Keratinocyte (primary cell): ENCODE measurements around the gene ATP13A5. TPM values are rescaled to one million over a fixed set of nuclear protein-coding genes. Genes with fewer than 3 reads are reported as not detected.

Source experiments
- DNase-seq: peaks from one replicate; pipeline ENCODE4 v3.0.0-alpha.2; 2011; ENCODE audit warnings: low read depth, missing footprints, low spot score
- FAIRE-seq: peaks from 2 replicates; lab custom pipeline; 2011; peaks lifted over from hg19 to GRCh38; lab: Jason Lieb, UNC
- H2AFZ ChIP-seq: 2 replicates; pipeline ENCODE4 v1.6.0; 2012; ENCODE audit warnings: low read length, control low read depth, inconsistent platforms; ENCODE audit not compliant: control insufficient read depth
- H3K27ac ChIP-seq: 2 replicates; pipeline ENCODE4 v1.5.1; 2011; ENCODE audit warnings: low read length; ENCODE audit not compliant: control insufficient read depth, insufficient read depth
- H3K27me3 ChIP-seq: 3 replicates; pipeline ENCODE4 v1.6.0; 2011; ENCODE audit warnings: low read length; ENCODE audit not compliant: control insufficient read depth, insufficient read depth; ENCODE audit errors: extremely low read depth
- H3K36me3 ChIP-seq, 2 experiments: 2 replicates in 1 of 2; 3 replicates in 1 of 2; pipeline ENCODE4 v1.5.1; 2011; ENCODE audit warnings: low read length in 2 of 2, mild to moderate bottlenecking in 1 of 2; ENCODE audit not compliant: control insufficient read depth in 2 of 2, insufficient read depth in 2 of 2; ENCODE audit errors: extremely low read depth in 1 of 2
- H3K4me1 ChIP-seq: 3 replicates; pipeline ENCODE4 v1.5.1; 2011; ENCODE audit warnings: low read length; ENCODE audit not compliant: control insufficient read depth, insufficient read depth; ENCODE audit errors: extremely low read depth
- H3K4me2 ChIP-seq: 3 replicates; pipeline ENCODE4 v1.6.0; 2011; ENCODE audit warnings: low read depth, low read length; ENCODE audit not compliant: control insufficient read depth, insufficient read depth; ENCODE audit errors: extremely low read depth
- H3K4me3 ChIP-seq, 3 experiments: fragments of 200-600 bp in 1 of 3; sonication (generic) in 1 of 3; 2 replicates in 2 of 3; 3 replicates in 1 of 3; pipeline ENCODE4 v1.5.1; 2011 to 2016; ENCODE audit warnings: low read length in 3 of 3, mild to moderate bottlenecking in 3 of 3, control low read depth in 2 of 3, inconsistent platforms in 1 of 3, low read depth in 1 of 3, mixed read lengths in 1 of 3, mixed run types in 1 of 3, moderate library complexity in 1 of 3; ENCODE audit not compliant: control insufficient read depth in 2 of 3, insufficient read depth in 2 of 3; ENCODE audit errors: extremely low read depth in 1 of 3
- H3K79me2 ChIP-seq: 2 replicates; pipeline ENCODE4 v1.6.0; 2012; ENCODE audit warnings: low read length; ENCODE audit not compliant: control insufficient read depth, insufficient read depth
- H3K9ac ChIP-seq: 3 replicates; pipeline ENCODE4 v1.6.0; 2011; ENCODE audit warnings: low read length; ENCODE audit not compliant: control insufficient read depth, insufficient read depth; ENCODE audit errors: extremely low read depth
- H3K9me1 ChIP-seq: 3 replicates; pipeline ENCODE4 v1.6.0; 2011; ENCODE audit warnings: low read length; ENCODE audit not compliant: control insufficient read depth, insufficient read depth; ENCODE audit errors: extremely low read depth
- H3K9me3 ChIP-seq: 2 replicates; pipeline ENCODE4 v1.5.1; 2012; ENCODE audit warnings: low read depth, low read length; ENCODE audit not compliant: control insufficient read depth
- H4K20me1 ChIP-seq: 3 replicates; pipeline ENCODE4 v1.6.0; 2011; ENCODE audit warnings: low read length; ENCODE audit not compliant: control insufficient read depth, insufficient read depth; ENCODE audit errors: extremely low read depth
- CTCF ChIP-seq, 3 experiments: IDR thresholded peaks in 1 of 3; conservative IDR thresholded peaks in 1 of 3; optimal IDR thresholded peaks in 1 of 3; 2 replicates in 2 of 3; 3 replicates in 1 of 3; pipeline versions ENCODE3 to v1.5.1; 2011; ENCODE audit warnings: low read length in 3 of 3, mild to moderate bottlenecking in 3 of 3, moderate library complexity in 2 of 3, control low read depth in 1 of 3, inconsistent platforms in 1 of 3; ENCODE audit not compliant: insufficient read depth in 2 of 3; ENCODE audit errors: extremely low read depth in 1 of 3
- EZH2 ChIP-seq: IDR thresholded peaks from one replicate; pipeline ENCODE4 v1.6.1; 2012; ENCODE audit warnings: inconsistent platforms, mild to moderate bottlenecking, low read length, moderate library complexity
- dilution Hi-C: fragments of 300-500 bp; cut with MboI; formaldehyde crosslinking; loops from one replicate; pipeline ENCODE4 v1.7.0; 2020; ENCODE audit warnings: low sequenced_read_pairs; ENCODE audit not compliant: extremely low pct_ligation_motif_present
- polyA plus RNA-seq, 5 experiments: library from polyadenylated mRNA; depleted of rRNA in 3 of 5; stranded (reverse) in 3 of 5; stranded (forward) in 1 of 5; unstranded in 1 of 5; fragments of >200 nt; gene quantifications; 1 replicate in 1 of 5; 2 replicates in 3 of 5; 3 replicates in 1 of 5; pipeline versions ENCODE4 v1.2.1 to v1.2.3, GENCODE V29; 2011 to 2012; ENCODE audit warnings: missing spikeins in 2 of 5, low read depth in 1 of 5, low replicate concordance in 1 of 5

ATP13A5 gene
- polyA plus RNA-seq, 1 donor (not counting 4 experiments of a cell fraction or from before 2014, with no cell fraction given): not detected

DNA sequence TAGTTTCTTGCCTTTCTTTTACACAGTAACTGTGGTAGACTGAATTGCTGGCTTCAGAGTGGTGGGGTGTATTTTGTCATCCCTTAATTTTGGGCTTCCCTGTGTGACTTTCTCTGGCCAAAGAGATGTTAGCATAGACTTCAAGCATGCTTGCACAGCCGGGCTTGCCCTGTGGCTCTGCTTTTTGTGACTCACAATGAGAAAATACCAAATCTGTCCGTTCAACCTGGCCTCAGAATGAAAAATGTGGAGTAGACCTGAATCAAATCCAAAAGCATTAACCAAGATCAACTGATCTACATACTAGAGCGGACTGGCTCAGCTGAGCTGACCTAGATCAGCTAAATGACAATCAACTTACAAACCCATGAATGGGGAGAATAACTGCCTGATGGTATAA is 86.2 kb downstream of the ATP13A5 start:
- Histone ChIP-seq H4K20me1 (no peaks in the 10 kb centered on the region), H3K4me2 (no peak overlapping the region), H3K4me1 (no peaks in the 10 kb centered on the region), H3K27ac (no peak overlapping the region), H2AFZ (no peak overlapping the region), H3K9ac (no peak overlapping the region), H3K9me1 (no peaks in the 10 kb centered on the region), H3K4me3 (no peak overlapping the region), H3K27me3 (no peaks in the 10 kb centered on the region), H3K36me3 (no peaks in the 10 kb centered on the region), H3K9me3 (no peaks in the 10 kb centered on the region), H3K79me2 (no peaks in the 10 kb centered on the region)
- no peak for TF ChIP-seq EZH2
- no peak for TF ChIP-seq CTCF (optimal IDR thresholded peaks at IDR 0.05 in 1 of 3, IDR thresholded peaks at IDR 0.05 in 1 of 3, conservative IDR thresholded peaks at IDR 0.05 in 1 of 3; ENCODE audit: extremely low read depth in 1 of 3, insufficient read depth in 2 of 3, low read length in 3 of 3)
- dilution Hi-C loops: no loop called here
- no peak for FAIRE-seq
- DNase-seq: no peak

DNA sequence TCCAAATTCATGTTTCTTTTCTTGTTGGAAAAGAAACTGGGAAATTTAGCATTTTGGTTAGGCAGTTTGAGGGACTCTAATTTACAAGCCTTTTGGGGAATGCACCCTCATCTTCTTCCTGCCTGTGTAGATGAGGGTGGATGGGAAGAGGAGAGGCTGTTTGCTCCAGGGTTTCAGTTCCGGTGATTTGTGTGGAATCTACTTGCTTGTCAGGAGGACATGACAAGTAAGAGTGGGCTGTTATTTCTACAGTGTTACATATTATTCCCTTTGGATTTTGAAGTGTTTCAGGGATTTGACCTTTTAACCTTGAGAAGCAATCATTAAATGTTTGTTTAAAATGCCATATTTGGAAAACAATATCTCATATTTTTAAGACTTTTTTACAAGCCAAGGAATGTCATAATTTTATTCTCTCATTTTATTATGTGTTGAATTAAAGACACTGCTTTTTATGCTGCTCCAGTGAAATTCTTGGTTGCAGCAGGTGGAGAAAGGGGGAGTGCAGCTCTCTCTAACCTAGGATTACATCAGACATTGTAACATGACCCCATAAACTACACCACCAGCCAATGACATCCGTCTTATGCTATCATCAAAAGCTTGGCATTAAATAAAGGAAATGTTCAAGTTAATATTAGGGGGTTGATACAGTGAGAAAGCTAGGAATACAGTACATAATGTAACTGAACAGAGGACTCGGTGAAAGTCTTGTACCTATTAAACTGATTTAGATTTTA is 107.3 kb downstream of the ATP13A5 start:
- Histone ChIP-seq H4K20me1 (no peaks in the 10 kb centered on the region), H3K4me1 (no peaks in the 10 kb centered on the region), H3K9ac (no peak overlapping the region), H3K36me3 (no peaks in the 10 kb centered on the region), H3K27ac (no peak overlapping the region), H3K27me3 (no peaks in the 10 kb centered on the region), H3K9me3 (no peaks in the 10 kb centered on the region), H3K9me1 (no peaks in the 10 kb centered on the region), H3K79me2 (no peaks in the 10 kb centered on the region), H2AFZ (no peak overlapping the region), H3K4me3 (no peak overlapping the region), H3K4me2 (no peak overlapping the region)
- FAIRE-seq (no peak), DNase-seq (no peak)
- dilution Hi-C loops: no loop called here
- TF ChIP-seq EZH2 (no peak), CTCF (optimal IDR thresholded peaks at IDR 0.05 in 1 of 3, IDR thresholded peaks at IDR 0.05 in 1 of 3, conservative IDR thresholded peaks at IDR 0.05 in 1 of 3; ENCODE audit: extremely low read depth in 1 of 3, insufficient read depth in 2 of 3, low read length in 3 of 3) (no peak)
